Fibroblast of pulmonary artery (primary cell): ENCODE results near the gene MASTL.

Source experiments
- DNase-seq: peaks from one replicate; pipeline ENCODE4 v3.0.0-alpha.2; 2010; ENCODE audit warnings: low read depth
- H3K4me3 ChIP-seq: replicated peaks from 2 replicates; pipeline ENCODE4 v1.5.1; 2011; ENCODE audit warnings: low read depth, mild to moderate bottlenecking, control low read depth, low read length, moderate library complexity
- CTCF ChIP-seq: IDR thresholded peaks from 2 replicates; pipeline ENCODE4 v1.5.1; 2011; ENCODE audit warnings: mild to moderate bottlenecking, control low read depth, low read length, inconsistent platforms; ENCODE audit errors: missing control alignments

Gene MASTL

GRCh38 chr10:27188259-27188658 lies 33.1 kb downstream of the MASTL start:
- no peak for TF ChIP-seq CTCF
- H3K4me3 ChIP-seq = no peak overlapping the region
- DNase-seq = no peak

- H3K4me3 ChIP-seq = no peak overlapping the region
- no peak for TF ChIP-seq CTCF
These were observed 33.7 kb downstream of the MASTL start for GRCh38 chr10:27188897-27189296.

GRCh38 chr10:27190508-27190907 lies 35.4 kb downstream of the MASTL start:
- no peak for TF ChIP-seq CTCF
- H3K4me3 ChIP-seq = no peak overlapping the region
- DNase-seq = no peak

More at GRCh38 chr10:27188897-27189296, 33.7 kb downstream of the MASTL start:
- no peak for DNase-seq

GRCh38 chr10:27192284-27192683 lies 37.1 kb downstream of the MASTL start:
- H3K4me3 ChIP-seq = no peak overlapping the region
- TF ChIP-seq CTCF = no peak
- DNase-seq = peak; percentile 89

GRCh38 chr10:27197980-27198620 lies 42.9 kb downstream of the MASTL start:
- no peak for TF ChIP-seq CTCF
- DNase-seq = no peak

GRCh38 chr10:27203806-27204205 lies 48.7 kb downstream of the MASTL start:
- H3K4me3 ChIP-seq = no peak overlapping the region
- TF ChIP-seq CTCF = no peak
- DNase-seq = no peak

More at GRCh38 chr10:27197980-27198620, 42.9 kb downstream of the MASTL start:
- no peak overlapping the region for H3K4me3 ChIP-seq

GRCh38 chr10:27207350-27207749 lies 52.2 kb downstream of the MASTL start:
- TF ChIP-seq CTCF = no peak

More at GRCh38 chr10:27207350-27207749, 52.2 kb downstream of the MASTL start:
- no peak for DNase-seq
- no peak overlapping the region for H3K4me3 ChIP-seq
